GM12865 (cell line): ENCODE data around the gene PHLDA3.

Source experiments
- DNase-seq: peaks from one replicate; pipeline ENCODE4 v3.0.0; 2010; ENCODE audit warnings: low read depth
- H3K4me3 ChIP-seq: 2 replicates; pipeline ENCODE4 v1.5.1; 2011; ENCODE audit warnings: mild to moderate bottlenecking, low read depth, low read length, control low read depth
- TF ChIP-seq, protein P1 (sequence below): IDR thresholded peaks from 2 replicates; pipeline ENCODE4 v1.5.1; 2011; ENCODE audit warnings: low read length, control low read depth, low read depth, inconsistent platforms; ENCODE audit not compliant: insufficient read depth; ENCODE audit errors: missing control alignments

Gene PHLDA3

GRCh38 chr1:201434266-201434665, 34.7 kb downstream of the PHLDA3 start:
- no peak overlapping the region for H3K4me3 ChIP-seq
- TF ChIP-seq, protein P1, sequence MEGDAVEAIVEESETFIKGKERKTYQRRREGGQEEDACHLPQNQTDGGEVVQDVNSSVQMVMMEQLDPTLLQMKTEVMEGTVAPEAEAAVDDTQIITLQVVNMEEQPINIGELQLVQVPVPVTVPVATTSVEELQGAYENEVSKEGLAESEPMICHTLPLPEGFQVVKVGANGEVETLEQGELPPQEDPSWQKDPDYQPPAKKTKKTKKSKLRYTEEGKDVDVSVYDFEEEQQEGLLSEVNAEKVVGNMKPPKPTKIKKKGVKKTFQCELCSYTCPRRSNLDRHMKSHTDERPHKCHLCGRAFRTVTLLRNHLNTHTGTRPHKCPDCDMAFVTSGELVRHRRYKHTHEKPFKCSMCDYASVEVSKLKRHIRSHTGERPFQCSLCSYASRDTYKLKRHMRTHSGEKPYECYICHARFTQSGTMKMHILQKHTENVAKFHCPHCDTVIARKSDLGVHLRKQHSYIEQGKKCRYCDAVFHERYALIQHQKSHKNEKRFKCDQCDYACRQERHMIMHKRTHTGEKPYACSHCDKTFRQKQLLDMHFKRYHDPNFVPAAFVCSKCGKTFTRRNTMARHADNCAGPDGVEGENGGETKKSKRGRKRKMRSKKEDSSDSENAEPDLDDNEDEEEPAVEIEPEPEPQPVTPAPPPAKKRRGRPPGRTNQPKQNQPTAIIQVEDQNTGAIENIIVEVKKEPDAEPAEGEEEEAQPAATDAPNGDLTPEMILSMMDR: no peak
- no peak for DNase-seq

DNA sequence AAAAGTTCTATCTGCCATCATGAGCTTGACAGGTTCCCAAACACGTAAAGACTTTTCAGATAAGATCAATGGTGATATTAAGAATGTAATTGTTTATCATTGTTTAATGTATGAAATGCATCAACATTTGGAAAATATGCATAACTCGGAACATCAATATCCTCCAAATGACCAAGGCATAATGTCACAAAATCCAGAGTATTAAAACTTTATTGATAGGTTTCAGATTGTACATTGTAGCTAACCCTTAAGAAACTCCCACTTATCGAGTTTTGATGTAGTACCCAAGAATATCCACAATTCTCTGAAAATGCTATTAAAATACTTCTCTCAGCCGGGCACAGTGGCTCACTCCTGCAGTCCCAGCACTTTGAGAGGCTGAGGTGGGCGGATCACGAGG, 35.4 kb downstream of the PHLDA3 start:
- DNase-seq: no peak
- H3K4me3 ChIP-seq: no peak overlapping the region
- TF ChIP-seq, protein P1: no peak

DNA sequence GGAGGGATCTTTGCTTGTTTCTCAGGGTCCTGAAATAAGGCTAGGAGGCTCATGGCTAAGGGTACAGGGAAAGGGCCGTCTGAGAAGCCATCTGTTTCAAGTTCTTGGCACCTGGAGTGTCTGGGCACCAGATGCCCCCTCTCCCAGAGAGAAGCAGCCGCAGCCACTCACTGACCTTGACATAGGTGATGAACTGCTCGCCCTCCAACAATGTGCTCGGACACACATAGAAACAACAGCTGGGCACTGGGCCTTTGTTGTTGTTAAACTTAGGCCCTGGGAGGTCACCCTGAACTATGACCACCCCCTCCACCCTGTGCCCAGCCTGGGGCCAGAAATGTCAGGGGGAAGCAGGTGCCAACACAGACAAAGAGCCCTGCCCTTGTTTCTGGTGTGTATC, 38.2 kb downstream of the PHLDA3 start:
- no peak overlapping the region for H3K4me3 ChIP-seq
- TF ChIP-seq, protein P1: no peak
- no peak for DNase-seq

DNA sequence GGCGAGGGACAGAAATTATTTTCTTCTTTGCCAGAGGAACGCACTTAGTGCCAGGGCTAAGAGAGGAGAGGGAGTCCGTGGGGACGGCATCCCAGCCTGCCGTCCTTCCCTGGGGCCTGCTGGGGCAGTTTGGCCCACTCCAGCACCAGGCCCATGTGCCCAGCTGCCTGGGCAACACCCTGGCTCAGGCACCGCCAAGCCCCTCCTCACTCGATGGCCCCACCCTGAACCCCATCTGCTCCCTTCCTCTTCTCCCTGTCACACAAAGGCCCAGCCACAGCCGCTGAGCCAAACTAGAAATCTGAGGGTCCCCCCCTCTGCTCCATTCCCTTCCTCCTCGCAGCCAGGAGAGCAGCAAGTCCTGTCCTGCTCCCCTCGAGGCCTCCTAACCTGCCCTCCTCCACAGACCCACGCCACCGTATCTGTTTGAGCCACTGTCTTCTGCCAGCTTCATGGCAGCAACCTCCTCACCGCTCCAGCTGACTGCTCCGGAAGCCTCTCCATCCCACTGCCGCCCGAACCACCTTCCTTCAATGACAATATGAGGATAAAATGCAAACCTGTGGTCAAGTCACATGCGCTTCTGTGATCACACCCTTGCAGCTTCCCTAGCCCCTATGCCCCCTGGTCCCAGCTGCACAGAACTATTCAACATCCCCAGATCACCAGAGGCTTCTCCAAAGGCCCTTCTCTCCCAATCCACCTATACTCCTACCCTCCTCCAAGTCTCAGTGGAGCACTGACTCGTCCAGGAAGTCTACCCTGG, 39.1 kb downstream of the PHLDA3 start:
- H3K4me3 ChIP-seq: no peak overlapping the region
- TF ChIP-seq, protein P1: no peak
- no peak for DNase-seq

DNA sequence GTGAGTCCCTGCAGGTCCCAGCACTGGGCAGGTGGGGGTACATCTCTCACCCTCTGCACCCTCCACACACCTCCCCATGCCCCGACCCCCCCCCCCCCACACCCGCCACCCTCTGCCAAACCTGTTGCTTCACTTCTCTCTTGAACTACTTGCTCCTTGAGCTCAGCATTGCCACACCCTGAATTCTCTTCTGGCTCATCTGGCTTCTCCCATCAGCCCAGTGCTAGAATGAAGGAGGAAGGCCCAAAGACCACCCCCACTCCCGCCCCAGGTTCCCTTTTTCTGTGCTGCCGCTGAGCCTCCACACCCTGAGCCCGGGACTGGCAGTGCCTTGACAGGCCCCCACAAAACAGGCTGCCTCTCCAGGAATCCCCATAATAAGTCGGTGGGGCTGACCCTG, 41.0 kb downstream of the PHLDA3 start:
- TF ChIP-seq, protein P1: no peak
- DNase-seq: no peak
- no peak overlapping the region for H3K4me3 ChIP-seq

DNA sequence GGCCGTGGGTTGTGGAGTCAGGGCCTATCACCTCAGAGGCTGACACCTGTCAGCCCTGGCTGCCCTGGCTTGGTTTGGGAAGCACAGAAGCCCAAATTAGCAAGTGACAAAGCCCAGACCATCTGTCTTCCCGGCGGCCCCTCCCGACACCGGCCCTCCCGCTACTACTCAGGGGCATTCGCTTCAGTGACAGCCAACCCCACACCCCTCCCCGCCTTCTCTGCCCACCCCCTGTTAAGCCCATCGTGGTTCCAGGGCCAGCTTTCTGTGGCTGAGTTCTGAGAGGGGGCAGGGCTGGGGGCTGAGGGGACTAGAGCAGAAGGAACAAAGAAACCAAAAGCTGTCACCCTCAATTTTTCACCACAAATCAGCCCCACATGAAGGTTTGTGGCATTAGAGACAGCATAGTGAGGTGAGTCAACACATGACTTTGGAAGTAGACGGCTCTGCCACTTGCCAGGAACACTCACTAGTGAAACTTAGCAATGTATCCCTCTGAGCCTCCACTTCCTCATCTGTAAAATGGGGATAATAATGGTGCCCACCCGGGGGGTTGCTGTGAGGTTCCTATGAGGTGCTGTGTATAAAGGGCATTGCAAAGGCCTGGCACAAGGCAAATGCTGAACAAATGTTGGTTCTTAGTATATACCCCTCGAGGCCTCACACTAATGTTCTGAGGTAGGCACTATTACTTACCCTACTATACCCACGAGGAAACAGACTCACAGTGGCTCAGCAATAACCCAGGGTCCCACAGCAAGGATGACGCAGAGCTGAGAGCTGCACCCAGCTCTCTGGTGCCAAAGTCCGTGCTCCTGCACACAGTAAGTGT, 42.3 kb downstream of the PHLDA3 start:
- no peak for DNase-seq
- no peak overlapping the region for H3K4me3 ChIP-seq
- TF ChIP-seq, protein P1: no peak
